D721Med (cell line): Measurements from ENCODE around the gene HDX.

ENCODE experiments used
- DNase-seq: peaks from one replicate; pipeline ENCODE4 v3.0.0; 2011; ENCODE audit warnings: low spot score; ENCODE audit not compliant: insufficient read length
- FAIRE-seq: peaks from 2 replicates; lab custom pipeline; 2011; peaks lifted over from hg19 to GRCh38; lab: Jason Lieb, UNC
- CTCF ChIP-seq: IDR thresholded peaks from 2 replicates; pipeline ENCODE4 v1.5.1; 2012; ENCODE audit warnings: mild to moderate bottlenecking, control low read depth; ENCODE audit not compliant: insufficient read depth; ENCODE audit errors: missing control alignments

Gene HDX

GRCh38 chrX:84363663-84364062 is 138.6 kb downstream of the HDX start:
- TF ChIP-seq CTCF, result no peak
- DNase-seq (no peak), FAIRE-seq (no peak)

- no peak for DNase-seq
- TF ChIP-seq CTCF, result no peak
- no peak for FAIRE-seq
Observed at GRCh38 chrX:84363051-84363450, 139.2 kb downstream of the HDX start.

GRCh38 chrX:84362184-84362838 is 139.9 kb downstream of the HDX start:
- no peak for TF ChIP-seq CTCF
- FAIRE-seq (no peak), DNase-seq (no peak)

- TF ChIP-seq CTCF, result no peak
- DNase-seq, result no peak
- FAIRE-seq, result no peak
Observed at GRCh38 chrX:84358271-84358670, 144.0 kb downstream of the HDX start.

GRCh38 chrX:84357296-84357695 is 145.0 kb downstream of the HDX start:
- no peak for FAIRE-seq
- no peak for DNase-seq
- no peak for TF ChIP-seq CTCF

GRCh38 chrX:84340968-84341367 is 161.3 kb downstream of the HDX start:
- no peak for TF ChIP-seq CTCF
- no peak for DNase-seq
- FAIRE-seq, result no peak

GRCh38 chrX:84339507-84340364 is 162.5 kb downstream of the HDX start:
- peak; percentile 30 for TF ChIP-seq CTCF
- FAIRE-seq (no peak), DNase-seq (no peak)
